HG02678 (cell line): ENCODE results near the gene GTF2F2.

Experiments
- ATAC-seq: cut with Tn5 transposase; IDR thresholded peaks from one replicate; pipeline ENCODE4 v1.9.1; 2021; ENCODE audit warnings: mild to moderate bottlenecking, moderate library complexity; ENCODE audit not compliant: unreplicated experiment

GTF2F2 gene, protein sequence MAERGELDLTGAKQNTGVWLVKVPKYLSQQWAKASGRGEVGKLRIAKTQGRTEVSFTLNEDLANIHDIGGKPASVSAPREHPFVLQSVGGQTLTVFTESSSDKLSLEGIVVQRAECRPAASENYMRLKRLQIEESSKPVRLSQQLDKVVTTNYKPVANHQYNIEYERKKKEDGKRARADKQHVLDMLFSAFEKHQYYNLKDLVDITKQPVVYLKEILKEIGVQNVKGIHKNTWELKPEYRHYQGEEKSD

DNA sequence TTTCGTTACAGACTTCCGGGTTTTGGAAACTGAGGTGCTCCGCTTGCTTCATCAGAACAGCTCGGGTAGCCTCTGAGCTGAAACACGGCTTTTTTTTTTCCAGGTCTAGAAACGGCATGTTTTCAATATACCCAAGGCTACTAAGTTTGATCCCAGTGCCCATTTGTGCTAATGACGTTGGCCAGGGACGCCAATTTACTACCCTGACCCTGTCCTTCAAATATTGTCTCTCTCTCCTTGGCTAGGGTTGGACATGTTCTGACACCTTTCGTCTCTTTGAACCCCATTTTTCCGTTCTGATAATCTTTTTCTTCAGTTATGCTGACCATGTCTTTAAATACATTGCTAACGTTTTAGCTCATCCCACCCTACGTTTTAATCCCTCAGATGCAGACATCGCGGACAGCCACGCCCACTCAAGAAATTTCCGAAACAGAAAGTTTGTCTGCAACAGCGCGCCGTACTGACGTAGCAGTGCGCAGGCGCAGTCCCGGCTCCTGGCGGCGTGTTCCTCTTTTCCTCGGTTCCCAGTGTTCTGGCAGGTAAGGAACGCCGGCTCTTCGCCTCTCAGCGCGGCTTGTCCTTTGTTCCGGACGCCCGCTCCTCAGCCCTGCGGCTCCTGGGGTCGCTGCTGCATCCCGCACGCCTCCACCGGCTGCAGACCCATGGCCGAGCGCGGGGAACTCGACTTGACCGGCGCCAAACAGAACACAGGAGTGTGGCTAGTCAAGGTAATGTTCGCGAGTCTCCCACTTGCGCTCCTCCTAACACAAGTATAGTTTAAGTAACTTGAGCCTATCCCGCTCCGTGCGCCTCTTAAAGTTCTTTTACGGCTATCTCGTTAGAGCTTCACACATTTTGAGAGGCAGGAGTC, at the start of gene GTF2F2:
Gene GTF2F2 (plus strand): TSS at position 520 of the 874 bp plus-strand sequence. CDS start 146 bp downstream, at position 666.
- peak; percentile 78 for ATAC-seq

DNA sequence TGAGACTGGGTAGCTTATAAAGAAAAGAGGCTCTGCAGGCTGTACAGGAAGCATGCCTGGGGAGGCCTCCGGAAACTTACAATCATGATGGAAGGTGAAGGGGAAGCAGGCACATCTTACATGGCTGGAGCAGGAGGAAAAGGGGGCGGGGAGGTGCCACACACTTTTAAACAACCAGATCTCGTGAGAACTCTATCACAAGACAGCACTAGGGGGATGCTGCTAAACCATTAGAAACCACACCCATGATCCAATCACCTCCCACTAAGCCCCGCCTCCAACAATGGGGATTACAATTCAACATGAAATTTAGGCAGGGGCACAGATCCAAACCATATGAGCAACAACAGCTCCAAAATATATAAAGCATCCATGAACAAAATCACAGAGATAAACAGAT, 46.5 kb upstream of the GTF2F2 start:
- ATAC-seq: no peak

DNA sequence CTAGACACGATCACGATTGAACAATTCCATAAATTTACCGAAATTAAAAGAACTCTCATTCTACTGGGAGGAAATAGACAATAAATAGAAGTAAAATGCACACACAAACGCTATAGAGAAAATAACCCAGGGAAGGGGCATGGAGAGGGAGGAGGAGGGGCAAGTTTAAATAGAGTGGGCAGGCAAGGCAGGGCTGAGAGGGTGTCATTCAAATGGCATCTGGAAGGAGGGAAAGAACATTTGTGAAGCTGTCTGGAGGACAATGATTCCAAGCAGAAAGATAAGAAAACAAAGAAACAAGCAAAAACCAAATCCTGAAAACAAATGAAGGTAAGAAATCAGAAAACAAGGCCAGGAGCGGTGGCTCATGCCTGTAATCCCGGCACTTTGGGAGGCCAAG, 45.6 kb upstream of the GTF2F2 start:
- no peak for ATAC-seq

DNA sequence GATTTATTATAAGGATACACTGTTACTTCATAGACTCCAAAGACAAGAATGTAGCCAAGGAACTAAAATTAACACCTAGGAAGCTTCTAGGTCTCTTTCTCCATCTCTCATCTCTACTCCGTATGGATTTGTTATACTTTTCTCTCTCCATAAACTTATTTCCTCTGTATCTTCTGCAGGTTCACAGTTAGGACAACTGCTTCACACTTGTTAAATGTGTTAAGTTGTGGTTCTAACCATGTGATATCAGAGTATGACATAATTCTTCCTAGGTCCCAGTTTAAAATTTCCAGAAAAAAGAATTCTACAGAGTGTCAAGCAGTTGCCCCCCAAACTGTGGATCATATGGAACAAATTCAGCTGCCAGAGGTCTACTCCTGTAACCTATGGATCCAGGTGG, 42.3 kb upstream of the GTF2F2 start:
- ATAC-seq: no peak

DNA sequence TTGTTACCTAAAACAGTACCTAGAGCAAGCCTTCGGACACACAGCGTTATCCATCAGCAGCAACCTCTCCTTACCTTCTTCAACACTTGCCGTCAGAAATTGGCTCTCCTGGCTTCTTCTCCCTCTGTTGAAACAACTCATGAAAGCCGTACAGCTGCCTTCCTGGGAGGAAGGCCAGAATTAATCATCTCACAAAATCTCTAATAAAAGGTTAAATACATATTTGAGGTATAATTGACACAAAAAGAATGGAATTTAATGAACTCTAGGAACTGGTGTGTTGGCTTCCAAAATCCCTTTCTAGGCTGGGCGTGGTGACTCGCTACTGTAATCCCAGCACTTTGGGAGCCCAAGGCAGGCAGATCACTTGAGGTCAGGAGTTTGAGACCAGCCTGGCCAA, 37.3 kb upstream of the GTF2F2 start:
- ATAC-seq: no peak

DNA sequence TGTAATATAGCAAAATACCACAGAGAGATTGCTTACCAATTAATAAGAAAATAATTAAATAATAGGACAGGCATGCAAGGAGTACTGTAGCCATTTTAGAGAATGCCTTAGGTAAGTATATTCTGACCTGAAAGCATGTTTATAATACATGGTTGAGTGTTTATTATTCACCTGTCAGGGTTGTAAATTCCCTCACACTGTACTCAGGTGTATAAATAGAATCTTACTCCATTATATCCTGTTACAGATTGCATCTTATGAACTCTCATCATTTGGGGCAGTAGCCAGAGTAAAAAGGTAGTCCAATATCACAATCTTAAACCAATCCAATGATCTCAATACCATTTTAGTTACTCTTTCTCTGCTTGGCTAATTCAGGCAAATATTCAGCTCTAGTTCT, 35.8 kb upstream of the GTF2F2 start:
- ATAC-seq: no peak

DNA sequence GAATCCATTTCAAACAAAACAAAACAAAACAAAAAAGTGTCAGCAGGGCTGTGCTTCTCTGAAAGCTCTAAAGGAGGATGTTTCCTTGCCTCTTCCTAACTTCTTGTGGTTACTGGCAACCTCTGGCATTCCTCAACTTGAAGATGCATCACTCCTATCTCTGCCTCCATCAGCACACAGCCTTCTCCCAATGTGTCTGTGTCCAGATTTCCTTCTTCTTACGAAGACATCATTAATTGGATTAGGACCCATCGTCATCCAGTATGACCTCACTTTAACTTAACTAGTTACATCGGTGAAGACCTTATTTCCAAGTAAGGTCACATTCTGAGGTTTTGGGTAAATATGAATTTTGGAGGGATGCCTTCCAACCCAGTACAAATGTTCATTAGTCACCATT, 33.8 kb upstream of the GTF2F2 start:
- no peak for ATAC-seq

DNA sequence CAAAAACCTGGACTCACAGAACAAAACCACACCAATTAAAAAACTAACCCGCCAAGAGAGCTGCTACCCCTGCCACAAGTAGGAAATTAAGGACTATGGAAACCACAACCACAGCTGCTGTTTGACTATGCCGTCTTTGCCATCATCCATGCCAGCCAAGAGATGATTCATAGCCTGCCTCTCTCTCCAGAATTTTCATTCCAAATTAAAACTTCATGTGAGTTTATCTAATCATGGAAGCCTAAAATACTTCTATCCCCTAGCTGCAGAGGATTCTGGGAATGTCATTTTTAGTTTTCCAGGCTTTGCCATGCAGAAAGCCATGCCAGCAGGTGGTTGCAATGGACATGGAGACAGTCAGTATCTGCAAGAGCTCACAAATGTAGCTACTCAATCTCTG, 27.6 kb upstream of the GTF2F2 start:
- no peak for ATAC-seq

DNA sequence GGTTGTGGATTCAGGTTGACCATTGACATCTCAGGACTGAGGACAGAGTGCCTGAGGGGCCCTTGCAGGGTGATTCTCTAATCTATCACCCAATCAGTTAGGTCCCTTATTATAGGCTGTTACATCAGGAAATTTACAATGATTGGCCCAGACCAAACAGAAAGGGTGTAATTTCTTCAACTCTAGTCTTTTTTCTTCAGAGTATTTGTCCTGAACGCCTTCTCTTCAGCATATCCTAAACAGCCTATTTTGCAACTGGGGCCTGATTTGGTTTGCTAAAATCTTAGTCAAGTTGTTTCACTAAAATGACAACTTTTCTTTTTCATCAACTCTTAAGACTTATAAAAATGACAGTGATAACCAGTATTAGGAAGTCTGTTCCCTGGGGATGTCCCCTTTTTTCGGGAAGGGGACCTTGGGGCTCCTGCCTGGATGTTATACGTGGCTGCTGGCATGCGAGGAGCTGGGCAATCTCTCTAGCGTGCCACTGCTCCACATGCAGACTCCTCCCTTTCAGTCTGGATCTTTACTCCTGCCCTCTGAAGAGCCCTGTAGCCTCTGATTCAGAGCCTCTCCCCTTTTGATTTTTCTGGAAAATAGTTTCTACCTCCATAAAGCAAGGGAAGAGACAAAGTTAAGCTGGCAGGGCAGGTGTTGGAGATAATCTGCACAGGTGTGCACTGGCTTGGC, 19.6 kb upstream of the GTF2F2 start:
- ATAC-seq: no peak

DNA sequence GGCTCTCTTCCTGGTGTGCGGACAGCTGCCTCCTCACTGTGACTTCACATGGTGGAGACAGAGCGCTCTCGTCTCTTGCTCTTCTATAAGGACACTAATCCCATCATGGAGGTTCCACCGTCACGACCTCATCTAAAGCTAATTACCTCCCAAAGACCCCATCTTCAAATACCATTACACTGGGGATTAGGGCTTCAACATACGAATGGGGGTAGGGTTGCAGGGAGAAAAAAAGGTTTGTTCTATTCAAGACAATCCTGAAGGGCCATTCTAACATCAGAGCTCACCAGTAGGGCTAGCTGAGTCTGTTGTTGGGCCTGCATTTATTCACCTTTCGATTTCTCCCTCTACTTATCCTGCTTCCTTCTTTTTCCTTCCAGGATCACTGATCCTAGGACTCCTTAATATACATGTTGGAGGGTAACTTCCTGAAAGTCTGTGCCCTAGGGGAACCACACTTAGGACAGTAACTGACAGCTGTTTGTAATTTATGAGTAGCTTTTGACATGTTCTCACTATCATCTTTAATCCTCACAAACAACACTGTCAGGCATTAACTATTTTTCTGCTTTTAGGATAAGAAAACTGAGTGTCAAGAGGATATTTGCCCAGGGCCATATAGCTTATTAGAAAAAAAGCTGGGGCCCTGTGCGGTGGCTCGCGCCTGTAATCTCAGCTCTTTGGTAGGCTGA, 18.8 kb upstream of the GTF2F2 start:
- ATAC-seq: no peak

DNA sequence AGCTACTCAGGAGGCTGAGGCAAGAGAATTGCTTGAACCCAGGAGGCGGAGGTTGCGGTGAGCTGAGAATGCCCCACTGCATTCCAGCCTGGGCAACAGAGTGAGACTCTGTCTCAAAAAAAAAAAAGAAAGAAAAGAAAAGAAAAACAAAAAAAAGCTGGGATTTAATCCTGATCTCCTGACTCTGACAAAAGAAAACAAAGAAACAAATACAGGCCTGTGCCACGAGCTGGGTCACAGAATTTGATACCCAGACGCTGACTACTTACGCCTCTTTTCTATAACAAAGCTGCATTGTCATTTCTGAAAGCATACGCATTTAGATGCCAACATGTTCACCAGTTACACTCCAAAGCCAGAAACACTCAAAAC, 18.2 kb upstream of the GTF2F2 start:
- no peak for ATAC-seq

DNA sequence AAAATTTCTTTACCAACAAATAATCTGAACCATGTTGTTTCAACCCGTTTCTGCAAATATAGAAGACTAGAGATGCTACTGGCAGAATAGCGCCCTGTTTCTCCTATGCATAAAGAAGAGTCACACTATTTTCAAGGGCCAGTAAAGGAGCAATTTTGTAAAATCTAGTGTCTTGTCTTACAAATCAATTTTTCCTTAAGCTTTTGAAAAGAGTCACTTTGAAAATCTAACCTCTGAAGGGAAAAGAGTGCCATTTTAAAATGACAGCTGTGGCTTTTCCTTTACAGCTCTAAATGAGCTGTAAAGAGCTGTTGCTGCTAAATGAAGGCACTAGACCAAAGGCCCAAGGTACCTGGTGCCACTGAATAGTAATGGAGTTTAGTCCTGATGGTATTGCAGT, 16.9 kb upstream of the GTF2F2 start:
- no peak for ATAC-seq

DNA sequence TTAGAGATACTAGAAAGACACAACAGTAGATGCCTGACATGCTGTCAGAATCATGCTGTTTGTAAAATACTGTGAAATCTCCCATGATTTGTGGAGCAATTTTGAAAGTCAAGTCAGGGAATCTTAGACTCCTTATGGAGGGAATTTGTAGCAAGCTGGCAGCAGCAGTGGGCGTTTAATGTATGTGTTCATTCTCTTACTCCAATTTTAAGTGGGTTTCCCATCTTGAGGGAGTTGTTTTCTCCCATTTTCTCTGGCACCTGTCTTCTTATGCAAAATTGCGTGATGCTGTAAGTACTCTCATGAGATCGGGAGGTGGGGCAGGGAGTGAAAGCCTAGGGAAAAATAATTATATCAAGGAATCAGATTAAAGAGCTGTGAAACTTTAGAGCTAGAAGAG, 16.0 kb upstream of the GTF2F2 start:
- ATAC-seq: no peak

DNA sequence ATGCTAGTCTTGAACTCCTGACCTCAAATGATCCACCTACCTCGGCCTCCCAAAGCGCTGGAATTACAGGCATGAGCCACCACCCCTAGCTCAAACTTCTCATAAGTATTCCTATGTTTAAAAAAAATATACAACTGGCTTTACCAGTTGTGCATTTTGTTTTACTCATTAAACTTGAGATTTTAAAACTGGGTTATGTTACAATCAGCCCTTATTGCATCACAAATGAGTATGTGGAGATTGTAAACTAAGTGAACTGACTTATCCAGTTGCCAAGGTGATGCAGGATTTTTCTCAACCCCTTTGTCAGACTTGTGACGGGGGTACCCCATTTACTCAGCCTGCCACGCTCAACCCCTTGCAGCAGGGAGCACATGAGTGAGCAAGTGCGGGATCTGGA, 14.4 kb upstream of the GTF2F2 start:
- no peak for ATAC-seq

DNA sequence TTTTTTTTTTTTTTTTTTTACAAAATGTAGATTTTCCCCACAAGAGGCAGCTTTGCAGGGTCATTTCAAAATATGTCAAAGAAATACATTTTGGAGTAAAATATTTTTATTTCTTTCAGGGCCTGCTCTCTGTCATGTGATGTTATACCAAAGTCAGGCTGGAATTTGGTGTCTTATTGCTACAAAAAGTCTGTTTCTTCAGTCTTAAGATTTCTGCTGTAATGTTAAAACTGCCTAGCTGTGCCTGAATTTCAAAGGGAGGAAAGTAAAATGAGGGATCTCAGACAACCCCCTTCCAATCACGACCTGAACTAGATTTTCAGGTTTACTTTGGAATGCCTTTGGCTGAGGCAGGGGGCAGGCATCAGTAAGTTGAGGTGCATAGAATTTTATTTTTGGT, 12.8 kb upstream of the GTF2F2 start:
- ATAC-seq: no peak

DNA sequence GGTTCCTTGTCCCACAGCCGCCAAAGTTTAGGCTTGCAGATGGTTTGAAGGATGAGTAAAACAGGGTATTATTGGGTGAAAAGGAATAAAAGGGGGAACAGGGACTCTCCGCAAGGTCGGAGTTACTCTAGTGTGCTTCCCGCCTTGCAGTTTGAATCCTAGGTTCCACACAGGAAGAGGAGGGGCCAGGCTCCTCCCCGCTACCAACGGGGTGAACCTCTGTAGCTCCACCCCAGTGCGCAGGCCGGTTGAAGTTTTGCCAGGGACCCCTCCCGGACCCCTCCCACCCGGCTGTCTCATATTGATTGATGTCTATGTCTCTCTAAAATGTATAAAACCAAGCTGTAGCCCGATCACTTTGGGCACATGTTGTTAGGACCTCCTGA, 11.6 kb upstream of the GTF2F2 start:
- ATAC-seq: peak; percentile 68

DNA sequence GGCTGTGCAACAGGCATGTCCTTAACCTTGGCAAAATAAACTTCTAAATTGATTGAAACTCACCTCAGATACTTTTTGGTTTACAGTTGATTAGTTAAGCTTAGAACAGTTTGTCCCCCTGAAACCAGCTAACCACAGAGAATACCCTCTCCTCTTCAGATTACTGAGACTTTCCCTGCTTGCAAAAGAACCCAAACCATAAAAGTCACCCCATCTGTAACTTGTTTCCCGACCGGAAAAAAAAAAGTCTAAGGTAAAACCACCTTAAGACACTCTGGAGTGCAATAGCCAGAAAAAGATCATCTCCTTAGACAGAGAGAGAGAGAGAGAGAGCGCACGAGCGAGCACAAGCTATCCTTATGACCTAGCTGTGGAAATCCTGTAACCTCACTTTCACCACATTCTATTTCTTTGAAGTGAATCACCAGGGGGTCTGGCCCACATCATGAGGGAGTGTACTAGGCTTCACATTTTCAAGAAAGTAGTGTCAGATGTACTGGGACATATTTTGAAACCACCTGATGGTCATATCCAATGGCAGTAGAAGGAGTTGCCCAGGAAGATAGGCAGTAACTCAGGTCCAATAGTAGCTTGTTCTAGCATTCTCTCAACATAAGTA, 11.1 kb upstream of the GTF2F2 start:
- ATAC-seq: peak; percentile 78

DNA sequence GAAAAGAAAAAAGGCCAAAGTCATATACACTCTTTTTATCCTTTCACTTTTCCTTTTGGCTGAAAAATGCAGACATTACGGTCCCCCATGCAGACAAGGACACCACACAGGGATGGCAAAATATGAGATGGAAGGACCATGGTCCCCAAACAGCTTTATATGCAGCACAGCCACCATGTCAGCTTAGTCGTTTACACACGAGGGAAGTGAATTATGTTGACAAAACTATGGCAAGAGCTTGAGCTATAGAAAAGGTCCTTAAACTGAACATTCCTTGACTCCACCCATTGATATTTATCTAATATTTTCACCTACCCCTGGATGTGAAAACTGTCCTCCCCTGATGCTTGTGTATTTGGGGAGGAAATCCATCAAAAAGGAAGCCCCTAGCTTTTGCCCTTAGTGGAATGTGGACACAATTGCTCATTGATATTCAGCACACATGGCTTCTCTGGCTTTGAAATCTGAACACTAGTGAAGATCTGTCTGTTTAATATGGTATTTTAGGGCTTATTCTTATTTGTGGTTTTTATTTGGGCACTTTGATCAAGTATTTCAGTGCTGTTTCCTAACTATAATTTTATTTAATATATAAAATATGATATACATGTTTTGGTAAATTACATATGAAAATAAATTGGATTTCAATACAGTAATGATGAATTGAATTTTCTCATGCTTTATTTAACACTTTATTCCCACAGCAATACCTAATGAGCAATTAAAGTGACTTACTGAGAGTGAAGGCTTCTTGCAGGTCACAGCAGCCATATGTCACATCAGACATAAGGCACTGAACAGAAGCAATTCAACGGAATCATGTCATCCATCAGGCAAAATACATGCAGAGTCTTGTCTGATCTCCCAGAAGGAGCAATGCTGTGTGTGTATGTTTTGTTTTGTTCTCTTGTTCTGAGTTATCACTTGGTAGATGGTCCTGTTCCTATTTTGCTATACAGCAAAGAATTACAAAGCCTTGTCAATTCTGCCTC, 6.8 kb upstream of the GTF2F2 start:
- ATAC-seq: no peak

DNA sequence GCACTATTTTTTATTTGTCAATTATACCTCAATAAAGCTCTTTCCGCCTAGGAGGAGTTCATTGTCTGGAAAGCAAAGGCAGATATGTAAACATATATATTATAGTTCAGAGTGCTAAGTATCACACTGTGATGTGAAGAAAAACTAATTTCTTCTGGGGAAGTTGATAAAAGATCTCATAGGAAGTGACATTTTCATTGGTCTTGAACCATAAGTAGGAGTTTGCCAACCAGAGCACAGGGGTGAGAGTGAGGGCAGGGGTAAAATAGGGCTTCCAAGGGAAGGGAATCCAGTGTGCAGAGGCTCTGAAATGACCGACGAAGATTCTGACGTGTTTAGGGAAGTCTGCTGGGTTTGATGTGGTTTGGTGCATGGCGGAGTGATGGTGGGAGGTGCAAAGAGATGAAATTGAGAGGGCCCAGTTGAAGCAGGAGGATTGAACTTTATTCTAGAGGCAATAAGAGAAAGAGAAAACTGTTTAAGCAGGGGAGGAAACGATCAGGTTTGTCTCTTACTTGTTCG, 780 bp upstream of the GTF2F2 start:
- ATAC-seq: peak; percentile 31
